Naive thymus-derived CD4-positive, alpha-beta T cell (primary cell): ENCODE results near the gene JAZF1. TPM values are rescaled to one million over a fixed set of nuclear protein-coding genes. Genes with fewer than 3 reads are reported as not detected.

Experiments
- ATAC-seq: fragments of 150-1000 bp; cut with Tn5 transposase; 2 replicates; pipeline ENCODE4 v1.10.0; 2021; ENCODE audit warnings: mild to moderate bottlenecking, moderate library complexity
- CTCF ChIA-PET: fragments of 350-600 bp; sonication (Branson Sonifier 250); formaldehyde crosslinking; loops from one replicate; lab custom pipeline; 2021; ENCODE audit warnings: antibody characterized with exemption; lab: Charles Lee
- POLR2A ChIA-PET: fragments of 350-600 bp; sonication (Branson Sonifier 250); formaldehyde crosslinking; loops from one replicate; lab custom pipeline; 2021; ENCODE audit warnings: antibody characterized with exemption, inconsistent platforms; lab: Charles Lee
- DNase-seq, 9 donors: peaks; one replicate each; pipeline versions ENCODE4 v3.0.0 to v3.0.0-alpha.2; 2020 to 2022; ENCODE audit warnings: mixed read lengths in 1 of 9
- H3K27ac ChIP-seq: one replicate; pipeline ENCODE4 v1.7.0; 2013; ENCODE audit warnings: mild to moderate bottlenecking, low read depth, low read length, moderate library complexity
- H3K27me3 ChIP-seq, 2 donors: one replicate each; pipeline ENCODE4 v1.7.0; 2013; ENCODE audit warnings: low read length in 2 of 2, mild to moderate bottlenecking in 2 of 2, moderate library complexity in 2 of 2; ENCODE audit not compliant: control insufficient read depth in 2 of 2, insufficient read depth in 2 of 2
- H3K36me3 ChIP-seq, 3 experiments: 1 replicate in 2 of 3; 2 replicates in 1 of 3; pipeline ENCODE4 v1.7.0; 2013; ENCODE audit warnings: low read length in 3 of 3, mild to moderate bottlenecking in 3 of 3, moderate library complexity in 1 of 3; ENCODE audit not compliant: insufficient read depth in 3 of 3, control insufficient read depth in 2 of 3
- H3K4me1 ChIP-seq, 2 donors: one replicate each; pipeline ENCODE4 v1.7.0; 2013; ENCODE audit warnings: low read length in 2 of 2, mild to moderate bottlenecking in 2 of 2, moderate library complexity in 1 of 2; ENCODE audit not compliant: control insufficient read depth in 2 of 2, insufficient read depth in 2 of 2
- H3K4me3 ChIP-seq: 2 replicates; pipeline ENCODE4 v1.7.0; 2013; ENCODE audit warnings: mild to moderate bottlenecking, low read length
- H3K9me3 ChIP-seq, 3 experiments: 1 replicate in 2 of 3; 2 replicates in 1 of 3; pipeline ENCODE4 v1.7.0; 2013; ENCODE audit warnings: low read length in 3 of 3; ENCODE audit not compliant: control insufficient read depth in 2 of 3
- H3K27ac Mint-ChIP-seq, 9 donors: one replicate each; pipeline ENCODE4 v1.8.0; 2020 to 2022; ENCODE audit warnings: mixed read lengths in 9 of 9, mild to moderate bottlenecking in 8 of 9, moderate library complexity in 5 of 9, inconsistent platforms in 2 of 9
- H3K27me3 Mint-ChIP-seq, 5 donors: one replicate each; pipeline ENCODE4 v1.8.0; 2021 to 2022; ENCODE audit warnings: mixed read lengths in 5 of 5, mild to moderate bottlenecking in 1 of 5
- H3K36me3 Mint-ChIP-seq, 5 donors: one replicate each; pipeline ENCODE4 v1.8.0; 2020 to 2022; ENCODE audit warnings: mixed read lengths in 5 of 5, mild to moderate bottlenecking in 3 of 5, inconsistent platforms in 1 of 5
- H3K4me1 Mint-ChIP-seq, 7 donors: one replicate each; pipeline ENCODE4 v1.8.0; 2020 to 2022; ENCODE audit warnings: mixed read lengths in 7 of 7, mild to moderate bottlenecking in 3 of 7, inconsistent platforms in 1 of 7
- H3K4me3 Mint-ChIP-seq, 10 donors: one replicate each; pipeline ENCODE4 v1.8.0; 2020 to 2022; ENCODE audit warnings: mild to moderate bottlenecking in 10 of 10, mixed read lengths in 10 of 10, moderate library complexity in 6 of 10, inconsistent platforms in 2 of 10
- H3K9me3 Mint-ChIP-seq, 11 donors: one replicate each; pipeline ENCODE4 v1.8.0; 2020 to 2022; ENCODE audit warnings: mixed read lengths in 11 of 11, mild to moderate bottlenecking in 4 of 11, inconsistent platforms in 1 of 11, moderate library complexity in 1 of 11
- intact Hi-C, 2 donors: fragments of 100-400 bp; cut with micrococcal nuclease; formaldehyde crosslinking; loops; one replicate each; pipeline ENCODE4 v1.15.1; 2023
- polyA plus RNA-seq, 2 donors: library from polyadenylated mRNA; unstranded; fragments of 300-500 nt; fragmentation: Illumina TruSeq; gene quantifications; one replicate each; pipeline ENCODE4 v1.2.3, GENCODE V29; 2021
- total RNA-seq, 6 experiments: library from RNA in 5 of 6; stranded (reverse) in 5 of 6; gene quantifications; 1 replicate in 5 of 6; 2 replicates in 1 of 6; pipeline ENCODE4 v1.2.3 and lab custom pipeline; 2021 to 2026

The JAZF1 gene
- total and polyA plus RNA-seq, 7 experiments from 2014 or later = 2.0 to 33.1 (median 3.2) TPM

DNA sequence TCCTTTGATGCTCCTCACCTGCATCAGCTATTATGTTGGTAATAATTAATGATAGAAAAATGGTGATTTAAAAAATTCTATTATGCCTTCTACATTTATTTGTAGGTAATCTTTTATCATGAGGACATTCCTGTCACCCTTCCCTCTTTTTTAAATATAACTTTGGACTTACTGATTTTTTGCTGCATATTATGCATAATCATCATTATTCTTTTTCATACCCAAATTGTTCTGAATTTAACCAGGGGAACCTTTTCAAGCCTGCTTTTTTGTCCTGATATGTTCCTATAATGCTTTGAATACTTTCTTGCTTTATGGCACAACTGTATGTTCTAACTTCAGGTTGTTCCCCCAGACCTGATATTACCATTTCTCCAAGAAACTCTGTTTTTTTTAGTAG lies 392.2 kb downstream of the JAZF1 start:
- peaks cover 11 to 39% (median 17%) of the 10 kb centered on the region in 3 experiments for H3K36me3 ChIP-seq
- H3K27me3 ChIP-seq = no peaks in the 10 kb centered on the region
- H3K27me3 Mint-ChIP-seq = no peaks in the 10 kb centered on the region
- ChIA-PET POLR2A (no interaction called here), CTCF (no interaction called here)
- no peak overlapping the region for H3K27ac ChIP-seq
- no peaks in the 10 kb centered on the region for H3K9me3 ChIP-seq
- H3K27ac Mint-ChIP-seq = no peak overlapping the region
- ATAC-seq (no peak), DNase-seq (no peak)
- no peaks in the 10 kb centered on the region for H3K9me3 Mint-ChIP-seq
- peaks cover 0 to 16% (median 4%) of the 10 kb centered on the region in 7 donors for H3K4me1 Mint-ChIP-seq
- H3K4me3 ChIP-seq = no peak overlapping the region
- H3K4me1 ChIP-seq = no peaks in the 10 kb centered on the region
- H3K4me3 Mint-ChIP-seq = no peak overlapping the region
- peaks cover 0 to 45% (median 18%) of the 10 kb centered on the region in 5 donors for H3K36me3 Mint-ChIP-seq
- intact Hi-C loops = loop anchor here (2.0 to 10.0 kb wide), 3 partner anchors 14 to 1894 kb away; no protein-coding TSS in a partner anchor

DNA sequence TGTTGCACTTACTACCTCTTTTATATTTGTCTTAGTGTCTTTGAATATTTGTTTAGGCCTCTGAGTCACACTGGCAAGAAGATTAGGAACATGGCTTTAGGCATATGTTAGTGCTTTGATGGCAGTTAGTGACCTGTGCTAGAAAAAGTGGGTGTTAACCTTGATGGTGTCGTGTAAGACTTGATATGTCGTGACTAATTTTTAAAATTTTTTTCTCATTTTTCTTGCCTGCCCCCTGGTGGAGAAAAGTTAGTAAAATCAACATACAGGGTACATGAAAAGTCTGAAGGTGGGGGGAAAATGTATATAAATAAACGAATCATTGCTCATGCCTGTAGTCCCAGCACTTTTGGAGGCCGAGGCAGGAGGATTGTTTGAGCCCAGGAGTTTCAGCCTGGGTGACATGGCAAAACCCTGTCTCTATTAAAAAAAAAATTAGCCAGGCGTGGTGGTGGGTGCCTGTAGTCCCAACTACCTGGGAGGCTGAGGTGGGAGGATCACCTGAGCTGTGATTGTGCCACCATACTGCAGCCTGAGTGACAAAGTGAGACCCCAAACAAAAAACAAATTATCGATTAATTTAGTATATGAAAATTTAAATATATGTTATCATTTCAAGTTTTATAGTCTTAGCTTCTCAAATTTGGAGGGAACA lies 396.1 kb downstream of the JAZF1 start:
- ChIA-PET POLR2A (no interaction called here), CTCF (interaction anchor here (0.6 to 1.2 kb wide), 9 partner anchors 9 to 242 kb away, joined by 3 to 8 read pairs (median 4); no protein-coding TSS in a partner anchor)
- Histone ChIP-seq H3K27ac (no peak overlapping the region), H3K9me3 (no peaks in the 10 kb centered on the region), H3K27me3 (no peaks in the 10 kb centered on the region), H3K4me3 (no peak overlapping the region), H3K4me1 (no peaks in the 10 kb centered on the region), H3K36me3 (peaks cover 8 to 24% (median 11%) of the 10 kb centered on the region in 3 experiments)
- Mint-ChIP-seq H3K36me3 (peaks cover 0 to 27% (median 8%) of the 10 kb centered on the region in 5 donors), H3K4me3 (no peak overlapping the region), H3K9me3 (no peaks in the 10 kb centered on the region), H3K27ac (peak overlapping the region in 1 of 9 donors; percentile 15), H3K27me3 (no peaks in the 10 kb centered on the region), H3K4me1 (peaks cover 4 to 35% (median 20%) of the 10 kb centered on the region in 7 donors)
- intact Hi-C loops = loop anchor here (1.0 to 10.0 kb wide), 9 partner anchors 37 to 1890 kb away; partner anchors contain the start of genes HIBADH (in 1 of the 2) and TAX1BP1 (in 1 of the 2)
- ATAC-seq (peak; percentile 73), DNase-seq (peak in 7 of 9 donors; percentile 30 to 54 (median 43))

DNA sequence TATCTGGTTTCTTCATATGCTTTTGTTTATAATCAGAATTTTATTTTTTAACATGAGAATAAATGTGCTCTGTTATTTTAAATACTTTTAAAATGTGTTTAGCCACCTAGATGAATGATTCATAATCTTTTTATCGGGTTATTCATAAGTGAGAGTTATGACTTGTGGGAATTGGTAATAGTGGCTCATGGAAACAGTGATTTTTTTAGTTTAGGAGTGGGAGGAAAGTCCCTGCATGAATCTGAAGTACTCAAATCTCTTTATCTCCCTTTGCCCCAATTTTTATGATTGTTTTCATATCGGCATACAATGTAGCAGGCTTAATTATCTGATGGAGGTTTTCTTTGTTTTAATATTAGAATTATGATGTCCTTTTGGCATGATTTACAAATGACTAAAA lies 397.7 kb downstream of the JAZF1 start:
- Mint-ChIP-seq H3K27me3 (no peaks in the 10 kb centered on the region), H3K36me3 (peaks cover 0 to 28% (median 6%) of the 10 kb centered on the region in 5 donors), H3K4me1 (peaks cover 4 to 40% (median 26%) of the 10 kb centered on the region in 7 donors), H3K4me3 (no peak overlapping the region), H3K27ac (peak overlapping the region in 1 of 9 donors; percentile 37), H3K9me3 (no peaks in the 10 kb centered on the region)
- POLR2A ChIA-PET = no interaction called here
- Histone ChIP-seq H3K36me3 (peaks cover 4 to 19% (median 8%) of the 10 kb centered on the region in 3 experiments), H3K27me3 (no peaks in the 10 kb centered on the region), H3K27ac (no peak overlapping the region), H3K9me3 (no peaks in the 10 kb centered on the region), H3K4me3 (no peak overlapping the region), H3K4me1 (no peaks in the 10 kb centered on the region)
- CTCF ChIA-PET = interaction anchor here (0.8 kb wide), 1 partner anchor 589 kb away, joined by 3 read pairs; no protein-coding TSS in a partner anchor
- DNase-seq (no peak), ATAC-seq (no peak)
- intact Hi-C loops = loop anchor here (2.0 to 10.0 kb wide), 4 partner anchors 36 to 1888 kb away; no protein-coding TSS in a partner anchor

DNA sequence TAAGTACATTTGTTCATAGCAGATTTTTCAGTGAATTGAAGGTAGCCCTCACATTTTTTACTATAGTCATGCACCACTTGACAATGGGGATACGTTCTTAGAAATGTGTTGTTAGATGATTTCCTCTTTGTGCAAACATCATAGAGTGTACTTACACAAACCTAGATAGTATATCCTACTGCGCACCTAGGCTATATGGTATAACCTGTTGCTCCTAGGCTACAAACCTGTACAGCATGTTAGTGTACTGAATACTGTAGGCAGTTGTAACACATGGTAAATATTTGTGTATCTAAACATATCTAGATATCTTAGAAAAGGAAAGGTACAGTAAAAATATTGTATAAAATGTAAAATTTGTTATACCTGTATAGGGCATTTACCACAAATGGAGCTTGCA lies 399.4 kb downstream of the JAZF1 start:
- CTCF ChIA-PET = no interaction called here
- POLR2A ChIA-PET = no interaction called here
- H3K27ac Mint-ChIP-seq = no peak overlapping the region

More for the DNA sequence above, 399.4 kb downstream of the JAZF1 start:
- Histone ChIP-seq H3K27ac (no peak overlapping the region), H3K4me3 (no peak overlapping the region), H3K9me3 (no peaks in the 10 kb centered on the region), H3K27me3 (no peaks in the 10 kb centered on the region), H3K4me1 (no peaks in the 10 kb centered on the region), H3K36me3 (peaks cover 0 to 7% (median 4%) of the 10 kb centered on the region in 3 experiments)
- Mint-ChIP-seq H3K4me1 (peaks cover 7 to 49% (median 37%) of the 10 kb centered on the region in 7 donors), H3K4me3 (no peak overlapping the region), H3K27me3 (no peaks in the 10 kb centered on the region), H3K36me3 (peaks cover 0 to 23% (median 5%) of the 10 kb centered on the region in 5 donors), H3K9me3 (no peaks in the 10 kb centered on the region)
- no peak for DNase-seq
- intact Hi-C loops = loop anchor here (5.0 to 10.0 kb wide), 3 partner anchors 34 to 1886 kb away; no protein-coding TSS in a partner anchor
- no peak for ATAC-seq

Other genes starting within 250 kb of the JAZF1 start
- gene CREB5, start 231.7 kb upstream of the JAZF1 start, total RNA-seq = 10 to 100 TPM in 1 of 5 experiments, 1 to 10 TPM in 1, under 1 TPM in 1, not detected in 2; 0.22 to 18.4 (median 3.6) TPM
- not detected for gene CREB5, start 231.7 kb upstream of the JAZF1 start, polyA plus RNA-seq